Left forelimb (tissue), 1 donor: ENCODE data around the gene SEPTIN2.
"Not testable (repeated sequence)": the region's sequence is repeated elsewhere in the genome, so short reads cannot be mapped to it uniquely, and the experiment has no call there.

Source experiments
- DNase-seq: peaks from one replicate; pipeline ENCODE4 v3.0.0-alpha.2; 2018; ENCODE audit warnings: low spot score

SEPTIN2 gene

GRCh38 chr2:241315879-241316631 lies at the start of gene SEPTIN2:
SEPTIN2 (plus strand) TSS chr2:241315925; CDS start chr2:241324233, 8,308 bp downstream.
- DNase-seq: peak; percentile 100

- DNase-seq: no peak
Observed at GRCh38 chr2:241267249-241268067, 48.3 kb upstream of the SEPTIN2 start.

GRCh38 chr2:241268306-241268705 lies 47.4 kb upstream of the SEPTIN2 start:
- DNase-seq: no peak

- DNase-seq: no peak
Observed at GRCh38 chr2:241268716-241269445, 46.8 kb upstream of the SEPTIN2 start.

- no peak for DNase-seq
Observed at GRCh38 chr2:241269707-241270520, 45.8 kb upstream of the SEPTIN2 start.

- no peak for DNase-seq
Observed at GRCh38 chr2:241270531-241270930, 45.2 kb upstream of the SEPTIN2 start.

- peak; percentile 85 for DNase-seq
Observed at GRCh38 chr2:241271706-241272302, 43.9 kb upstream of the SEPTIN2 start.

GRCh38 chr2:241272303-241273209 lies 43.2 kb upstream of the SEPTIN2 start:
- DNase-seq: peak; percentile 89

- DNase-seq: no peak
Observed at GRCh38 chr2:241273210-241274020, 42.3 kb upstream of the SEPTIN2 start.

- DNase-seq: no peak
Observed at GRCh38 chr2:241274127-241274526, 41.6 kb upstream of the SEPTIN2 start.

- no peak for DNase-seq
Observed at GRCh38 chr2:241275504-241275903, 40.2 kb upstream of the SEPTIN2 start.

- no peak for DNase-seq
Observed at GRCh38 chr2:241275910-241276309, 39.8 kb upstream of the SEPTIN2 start.

- DNase-seq: not testable (repeated sequence)
Observed at GRCh38 chr2:241278306-241278705, 37.4 kb upstream of the SEPTIN2 start.

- DNase-seq: no peak
Observed at GRCh38 chr2:241279413-241279812, 36.3 kb upstream of the SEPTIN2 start.

GRCh38 chr2:241279828-241280227 lies 35.9 kb upstream of the SEPTIN2 start:
- no peak for DNase-seq

- no peak for DNase-seq
Observed at GRCh38 chr2:241280291-241280690, 35.4 kb upstream of the SEPTIN2 start.

GRCh38 chr2:241282555-241282954 lies 33.2 kb upstream of the SEPTIN2 start:
- no peak for DNase-seq

- DNase-seq: no peak
Observed at GRCh38 chr2:241285596-241285995, 30.1 kb upstream of the SEPTIN2 start.
